Kidney capillary endothelial cell (primary cell): ENCODE measurements around the gene S100A12.

ENCODE experiments used
- DNase-seq: peaks from one replicate; pipeline ENCODE4 v3.0.0-alpha.2; 2018; ENCODE audit warnings: low spot score

S100A12 gene

DNA sequence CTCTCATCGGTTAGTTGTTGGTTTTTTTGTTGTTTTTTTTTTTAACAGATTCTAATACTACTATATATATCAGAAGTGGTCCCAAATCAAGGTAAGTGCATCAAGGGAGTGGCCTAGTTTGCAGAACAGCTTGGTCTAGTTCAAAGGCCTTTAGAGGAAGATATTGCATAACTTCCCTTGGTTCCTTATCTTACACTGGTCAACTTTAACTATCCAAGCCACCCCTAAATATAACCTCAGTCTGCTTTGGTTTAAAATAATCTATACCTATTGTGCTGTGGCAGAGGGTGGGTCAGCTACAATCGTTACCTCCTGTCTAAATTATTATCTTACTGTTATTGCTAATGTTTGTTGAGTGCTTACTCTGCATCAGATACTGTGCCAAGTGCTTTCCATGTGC, 6.9 kb downstream of the S100A12 start:
- DNase-seq, result no peak

DNA sequence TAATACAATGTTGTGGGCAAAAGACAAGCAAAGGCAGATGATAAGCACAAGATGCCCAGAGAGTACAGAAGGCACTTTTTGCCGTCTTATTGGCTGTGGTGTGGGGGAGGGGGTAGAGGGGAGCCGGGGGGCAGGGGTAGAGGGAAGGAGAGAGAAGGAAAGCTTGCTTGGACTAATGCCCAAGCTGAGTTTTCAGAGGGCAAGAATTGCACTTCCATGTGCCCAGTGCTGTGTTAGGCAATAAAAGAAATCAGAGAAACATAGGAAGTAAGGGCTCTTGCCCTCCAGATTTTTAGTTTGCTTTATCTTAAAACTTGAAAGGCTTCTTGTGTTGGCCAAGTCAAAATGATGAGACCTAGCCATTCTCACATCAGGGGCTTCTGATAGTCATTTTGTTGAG, 8.3 kb downstream of the S100A12 start:
- DNase-seq, result no peak

DNA sequence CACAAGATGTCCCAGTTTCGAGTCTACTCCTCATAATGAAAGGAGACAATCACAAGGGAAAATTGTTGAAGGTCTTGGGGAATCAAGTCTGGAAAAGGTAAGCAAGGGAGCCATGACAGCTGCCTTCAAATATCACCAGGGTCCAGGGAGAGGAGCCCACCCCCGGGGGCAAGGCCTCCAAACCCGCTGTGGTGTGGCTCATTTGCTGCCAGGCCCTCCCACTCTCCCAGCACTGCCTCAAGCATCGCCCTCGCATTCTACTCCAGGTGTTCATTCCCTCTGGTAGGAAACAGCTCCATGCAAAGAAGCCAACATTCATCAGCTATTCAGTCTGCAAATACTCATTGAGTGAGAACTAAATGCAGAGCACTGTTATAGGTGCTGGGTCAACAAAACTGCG, 9.2 kb downstream of the S100A12 start:
- no peak for DNase-seq

DNA sequence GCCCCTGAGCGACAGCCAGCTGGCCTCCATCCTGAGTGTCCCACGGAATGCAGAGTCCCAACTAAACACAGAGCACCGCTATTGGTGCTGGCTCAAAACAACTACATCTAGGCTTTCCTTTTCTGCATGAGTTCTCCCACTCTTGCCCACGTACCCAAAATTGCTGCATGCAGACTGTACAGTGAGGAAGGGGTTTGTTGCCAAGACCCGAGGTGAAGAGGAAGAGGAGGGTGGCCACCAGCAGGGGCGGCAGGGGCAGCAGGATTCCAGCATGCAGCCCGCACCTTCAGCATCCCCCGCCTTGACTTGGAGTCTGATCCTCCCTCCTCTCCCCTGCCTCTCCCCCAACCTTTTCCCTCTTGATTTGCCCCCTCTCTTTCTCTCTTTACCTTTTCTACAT, 9.7 kb downstream of the S100A12 start:
- DNase-seq, result no peak

DNA sequence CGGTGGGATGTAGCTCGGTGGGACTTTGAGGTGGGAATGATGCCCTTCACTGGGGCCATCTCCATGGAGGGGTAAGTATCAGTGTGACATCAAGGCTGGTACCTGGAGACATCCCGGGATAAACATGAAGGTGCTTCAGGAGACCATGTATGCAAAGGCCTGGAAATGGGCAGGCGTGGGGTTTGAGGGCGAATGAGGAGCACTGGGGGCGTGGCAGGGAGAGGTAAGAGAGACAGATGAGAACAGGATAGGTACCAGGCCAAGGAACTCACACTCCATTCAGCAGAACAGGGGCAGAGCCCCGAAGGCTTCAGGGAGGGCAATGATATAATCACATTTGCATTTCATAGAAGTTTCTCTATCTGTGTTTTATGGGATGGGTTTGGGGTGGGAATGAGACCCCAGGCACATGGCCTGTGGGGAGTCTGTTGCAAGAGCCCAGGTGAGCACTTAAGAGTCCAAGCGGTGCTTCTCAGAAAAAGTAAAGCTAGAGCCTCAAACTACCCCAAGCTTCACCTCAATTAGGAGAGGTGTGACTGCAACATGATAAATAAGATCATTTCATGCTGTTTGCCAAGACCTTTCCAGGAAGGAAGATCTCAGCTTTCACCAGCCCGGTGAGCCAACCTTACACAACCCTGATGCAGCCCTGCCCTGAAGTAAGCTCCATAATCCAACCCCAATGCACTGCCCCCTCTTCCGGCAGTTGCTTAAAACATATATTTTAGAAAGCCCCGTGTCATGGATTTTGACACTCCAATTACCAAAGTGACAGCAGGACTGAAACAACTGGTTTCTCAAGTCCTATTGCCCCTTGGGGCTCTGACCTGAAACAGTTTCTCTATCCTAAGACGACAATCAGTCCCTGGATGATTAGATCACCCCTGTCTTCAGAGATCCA, 10.4 kb downstream of the S100A12 start:
- DNase-seq, result no peak

DNA sequence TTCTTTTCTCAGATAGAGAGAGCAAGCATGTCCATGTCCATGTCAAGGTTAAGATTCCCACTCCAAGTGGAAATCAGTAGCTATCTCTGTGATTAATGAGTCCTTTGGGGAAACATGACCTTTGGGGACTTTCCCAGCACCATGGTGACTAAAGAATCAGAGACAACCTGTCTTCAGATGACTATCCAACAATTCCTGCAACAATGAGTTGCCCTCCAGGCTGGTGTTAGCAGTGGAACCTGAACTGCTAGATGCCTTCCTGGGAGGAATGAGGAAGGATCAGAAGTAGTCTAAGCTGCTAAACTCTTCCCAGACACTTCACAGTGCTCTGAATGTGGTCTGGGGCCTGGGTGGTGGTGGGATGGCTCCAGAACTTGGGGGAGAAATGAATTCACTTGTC, 11.3 kb downstream of the S100A12 start:
- DNase-seq, result no peak

DNA sequence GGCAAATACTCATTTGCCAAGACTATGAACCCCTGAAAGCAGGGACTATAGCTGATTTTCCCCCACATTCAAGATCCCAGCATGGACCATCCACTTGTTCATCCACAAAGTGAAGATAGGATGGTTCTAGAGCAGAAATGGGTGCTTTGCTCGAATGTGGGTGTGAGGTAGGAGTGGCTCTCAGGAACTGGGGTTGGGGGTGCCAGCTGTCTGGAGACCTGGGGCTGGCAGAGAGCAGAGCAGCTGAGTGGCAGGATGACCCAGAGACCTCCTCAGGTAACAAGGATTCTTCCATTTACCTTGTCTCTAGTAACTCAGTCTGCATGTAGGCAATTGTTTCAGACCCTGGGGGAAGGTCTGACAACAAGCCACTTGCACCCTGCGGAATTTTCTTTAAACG, 11.8 kb downstream of the S100A12 start:
- no peak for DNase-seq

DNA sequence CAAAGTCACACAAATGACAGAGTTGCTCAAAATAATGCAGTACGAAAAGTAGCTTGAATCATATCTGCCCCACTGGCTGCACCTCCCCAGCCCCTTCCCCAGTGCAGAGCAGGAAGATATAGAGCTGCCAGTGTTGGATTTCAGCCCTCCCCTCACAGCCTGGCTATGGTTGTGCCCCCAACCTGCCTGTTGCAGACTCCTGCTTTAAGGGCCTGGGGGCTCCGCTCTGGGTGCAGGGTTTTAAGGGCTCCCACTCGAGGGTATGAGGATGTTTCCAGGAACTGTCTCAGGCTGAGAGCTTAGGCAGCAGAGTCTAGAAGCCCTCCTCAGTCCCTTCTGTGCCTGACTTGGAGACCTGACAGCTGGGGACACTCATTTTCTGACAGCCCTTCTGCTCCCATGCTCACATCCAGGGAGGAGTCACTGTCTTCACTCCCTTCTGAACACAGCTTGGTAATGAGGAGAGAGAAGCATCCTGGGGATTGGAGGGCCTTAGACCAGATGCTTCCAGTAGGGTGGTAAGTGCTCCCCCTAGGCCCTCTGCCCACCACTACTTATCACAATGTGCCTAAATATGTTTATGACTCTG, 13.1 kb downstream of the S100A12 start:
- DNase-seq, result no peak

DNA sequence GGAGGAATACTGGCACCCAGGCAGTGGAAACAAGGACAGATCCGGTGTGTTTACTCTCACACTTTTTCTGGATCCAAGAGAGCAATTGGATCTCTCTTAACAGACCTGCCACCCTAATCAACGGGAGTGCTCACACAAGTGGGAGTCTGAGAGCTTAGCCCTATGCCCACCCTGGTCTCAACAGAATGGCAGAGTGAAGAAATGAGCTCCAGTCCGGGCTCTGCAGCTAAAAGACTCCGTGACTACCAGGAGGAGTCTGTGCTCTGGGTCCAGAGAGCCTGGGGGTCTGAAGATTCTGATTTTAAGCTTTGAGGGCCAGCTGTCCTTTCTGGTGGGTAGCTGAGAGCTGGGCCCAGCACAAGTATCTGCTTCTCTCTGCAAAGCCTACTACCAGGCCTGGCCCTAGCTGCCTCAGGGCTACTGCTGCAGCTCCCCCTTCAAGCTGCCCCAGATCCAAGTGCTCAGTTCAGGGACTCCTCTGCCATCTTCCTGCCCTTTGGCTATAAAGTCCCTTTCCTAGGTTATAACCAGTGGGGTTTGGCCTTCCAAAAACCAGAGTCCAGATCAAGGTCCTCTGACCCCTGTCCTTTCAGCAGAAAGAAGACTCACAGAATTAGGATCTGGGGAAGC, 13.8 kb downstream of the S100A12 start:
- no peak for DNase-seq

DNA sequence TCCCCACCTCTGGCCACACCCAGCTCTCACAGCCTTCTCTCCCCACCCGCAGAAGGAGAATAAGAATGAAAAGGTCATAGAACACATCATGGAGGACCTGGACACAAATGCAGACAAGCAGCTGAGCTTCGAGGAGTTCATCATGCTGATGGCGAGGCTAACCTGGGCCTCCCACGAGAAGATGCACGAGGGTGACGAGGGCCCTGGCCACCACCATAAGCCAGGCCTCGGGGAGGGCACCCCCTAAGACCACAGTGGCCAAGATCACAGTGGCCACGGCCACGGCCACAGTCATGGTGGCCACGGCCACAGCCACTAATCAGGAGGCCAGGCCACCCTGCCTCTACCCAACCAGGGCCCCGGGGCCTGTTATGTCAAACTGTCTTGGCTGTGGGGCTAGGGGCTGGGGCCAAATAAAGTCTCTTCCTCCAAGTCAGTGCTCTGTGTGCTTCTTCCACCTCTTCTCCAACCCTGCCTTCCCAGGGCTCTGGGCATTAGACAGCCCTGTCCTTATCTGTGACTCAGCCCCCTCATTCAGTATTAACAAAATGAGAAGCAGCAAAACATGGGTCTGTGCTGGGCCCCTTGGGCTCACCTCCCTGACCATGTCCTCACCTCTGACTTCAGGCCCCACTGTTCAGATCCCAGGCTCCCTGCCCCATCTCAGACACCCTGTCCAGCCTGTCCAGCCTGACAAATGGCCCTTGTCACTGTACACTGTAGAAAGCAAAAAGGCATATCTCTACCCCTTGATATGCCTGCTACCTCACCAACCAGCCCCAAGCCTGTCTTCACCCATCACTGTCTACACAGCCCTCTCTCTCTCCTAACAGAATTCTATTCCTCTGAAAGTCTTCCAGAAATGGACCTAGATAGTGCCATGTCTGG, 14.6 kb downstream of the S100A12 start:
- no peak for DNase-seq

DNA sequence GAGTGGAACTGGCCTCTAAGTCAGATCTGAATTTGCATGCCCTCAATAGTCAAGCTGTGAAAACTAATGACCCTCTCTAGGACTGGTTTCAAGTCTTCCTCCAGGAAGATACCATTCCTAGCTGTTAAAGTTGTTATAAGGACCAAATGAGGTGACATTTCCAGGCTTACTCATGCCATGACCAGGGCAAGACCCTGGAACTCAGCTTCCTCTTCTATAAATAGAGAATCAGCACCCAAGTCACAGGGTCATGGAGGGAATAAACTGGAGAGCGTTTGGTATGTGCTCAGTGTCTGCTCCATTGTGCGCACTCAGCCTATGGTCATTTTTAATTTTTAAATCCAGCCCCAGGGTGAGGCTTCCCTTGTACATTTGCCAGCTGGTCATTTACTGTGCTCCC, 15.2 kb downstream of the S100A12 start:
- DNase-seq, result no peak

DNA sequence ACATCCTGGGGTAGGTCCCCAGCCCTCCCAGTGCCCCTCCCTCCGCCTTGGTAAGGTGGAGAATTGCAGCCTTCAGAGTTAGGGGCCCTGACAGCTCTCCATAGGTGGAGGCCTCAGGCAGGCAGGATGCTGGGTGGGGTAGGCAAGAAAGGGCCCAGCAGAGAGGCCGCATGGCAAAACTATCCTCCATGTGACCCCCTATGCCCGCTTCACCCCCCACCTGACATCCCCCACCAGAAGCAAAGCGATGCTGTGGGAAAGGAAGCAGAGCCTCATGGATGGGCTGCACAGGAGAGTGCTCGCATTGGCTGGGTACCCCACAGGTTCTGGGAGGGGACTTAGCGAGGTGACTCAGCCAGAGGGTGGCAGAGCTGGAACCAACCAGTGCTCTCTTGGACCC, 16.2 kb downstream of the S100A12 start:
- no peak for DNase-seq

DNA sequence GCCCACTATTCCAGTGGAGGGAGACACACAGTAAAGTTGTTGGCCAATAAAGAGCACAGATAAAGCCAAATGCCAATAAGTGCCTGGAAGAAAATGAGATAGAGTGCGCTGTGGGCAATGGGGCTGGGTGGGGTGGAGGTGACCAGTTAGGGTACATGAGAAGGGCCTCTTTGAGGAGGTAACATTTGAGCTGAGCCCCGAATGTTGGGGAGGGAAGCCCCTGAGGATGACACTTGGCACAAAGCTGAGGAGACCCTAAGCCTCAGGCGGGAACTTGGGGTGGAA, 16.8 kb downstream of the S100A12 start:
- no peak for DNase-seq

DNA sequence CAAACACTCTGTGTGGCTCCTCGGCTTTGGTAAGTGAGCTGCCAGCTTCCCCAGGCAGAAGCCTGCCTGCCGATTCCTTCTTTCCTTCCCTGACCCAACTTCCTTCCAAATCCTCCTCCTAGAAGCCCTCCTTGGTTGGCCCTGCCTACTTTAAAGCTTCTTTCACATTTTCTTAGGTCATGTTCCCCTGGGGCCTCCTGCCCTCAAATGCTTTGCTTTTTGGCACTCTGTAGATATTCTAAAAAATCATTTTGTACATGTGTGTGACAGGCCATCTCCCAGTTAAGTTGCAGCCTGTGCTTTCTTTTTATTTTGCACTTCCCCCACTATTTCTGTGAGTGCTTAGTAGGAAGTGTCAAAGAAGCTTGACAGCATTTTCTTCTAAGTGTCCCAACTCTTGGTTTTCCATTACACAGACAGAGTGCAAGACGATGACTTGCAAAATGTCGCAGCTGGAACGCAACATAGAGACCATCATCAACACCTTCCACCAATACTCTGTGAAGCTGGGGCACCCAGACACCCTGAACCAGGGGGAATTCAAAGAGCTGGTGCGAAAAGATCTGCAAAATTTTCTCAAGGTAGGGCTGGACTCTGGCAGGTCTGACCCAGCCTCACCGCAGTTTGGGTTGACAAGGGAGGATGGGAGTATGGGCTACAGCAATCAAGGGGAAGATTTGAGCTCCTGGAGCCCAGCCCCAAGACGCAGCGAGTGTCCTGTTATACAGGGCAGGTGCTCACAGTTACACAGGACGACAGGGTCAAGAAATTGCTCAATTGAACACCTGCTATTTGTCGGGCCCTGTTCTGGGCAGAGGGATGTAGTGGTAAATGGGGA, 17.3 kb downstream of the S100A12 start, which contains the start of gene S100A9:
Gene S100A9, plus strand, starts transcription at position 2 of the 838 bp plus-strand sequence. Its CDS starts 430 bp downstream, at position 432.
- DNase-seq, result no peak

DNA sequence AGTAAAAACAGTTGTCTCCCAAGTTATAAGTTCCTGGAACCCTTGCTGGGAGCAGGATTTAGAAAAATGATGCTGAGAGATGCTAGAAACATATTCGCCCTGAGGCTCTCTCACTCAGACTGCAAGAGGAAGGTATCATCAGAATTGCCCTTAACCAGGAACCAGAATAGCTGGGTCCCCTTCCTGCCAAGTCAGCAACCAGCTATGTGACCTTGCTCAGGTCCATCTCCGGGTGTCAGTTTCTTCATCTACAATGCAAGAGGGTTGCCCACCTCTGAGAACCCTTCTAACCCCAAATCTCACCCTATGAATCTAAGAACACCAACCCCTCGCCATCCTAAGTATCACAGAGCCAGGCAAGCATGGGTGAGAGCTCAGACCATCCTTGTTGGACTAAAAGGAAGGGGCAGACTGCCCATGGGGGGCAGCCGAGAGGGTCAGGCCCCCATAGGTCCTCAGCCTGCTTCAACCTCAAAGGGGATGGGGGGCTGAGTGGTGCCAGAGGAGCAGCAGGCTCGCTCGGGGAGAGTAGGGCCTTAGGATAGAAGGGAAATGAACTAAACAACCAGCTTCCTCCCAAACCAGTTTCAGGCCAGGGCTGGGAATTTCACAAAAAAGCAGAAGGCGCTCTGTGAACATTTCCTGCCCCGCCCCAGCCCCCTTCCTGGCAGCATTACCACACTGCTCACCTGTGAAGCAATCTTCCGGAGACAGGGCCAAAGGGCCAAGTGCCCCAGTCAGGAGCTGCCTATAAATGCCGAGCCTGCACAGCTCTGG, 18.2 kb downstream of the S100A12 start:
- DNase-seq, result no peak

DNA sequence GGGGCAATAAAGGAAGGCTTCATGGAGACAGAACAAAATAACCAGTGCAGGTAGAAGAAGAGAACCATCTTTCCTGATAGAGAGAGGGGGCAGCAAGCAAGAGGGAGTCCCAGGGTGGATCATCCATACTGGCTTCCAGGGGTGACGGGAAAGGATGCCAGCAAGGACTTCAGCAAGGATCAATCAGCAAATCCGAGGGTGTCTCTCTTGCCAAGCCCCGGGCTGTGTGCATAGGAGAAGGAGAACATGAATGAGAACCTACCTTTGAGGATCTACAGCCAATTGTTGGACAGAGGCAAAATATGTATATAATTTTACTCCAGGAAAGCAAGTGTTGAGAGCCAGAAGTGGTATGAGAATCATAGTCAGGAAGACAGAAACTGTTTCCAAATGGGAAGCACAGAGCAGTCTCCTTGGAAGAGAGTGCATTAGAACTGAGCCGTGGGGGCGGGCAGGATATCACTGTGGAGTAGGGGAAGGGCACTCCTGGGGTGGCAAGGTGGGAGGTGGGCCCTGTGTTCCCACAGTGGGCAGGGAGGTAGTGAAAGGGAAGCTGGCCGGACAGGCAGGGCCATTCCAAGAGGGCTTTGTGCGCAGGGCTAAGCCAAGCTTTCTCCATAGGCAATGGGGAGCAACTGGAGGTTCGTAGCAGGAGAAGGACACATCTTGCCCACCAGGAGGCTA, 18.9 kb downstream of the S100A12 start:
- no peak for DNase-seq

DNA sequence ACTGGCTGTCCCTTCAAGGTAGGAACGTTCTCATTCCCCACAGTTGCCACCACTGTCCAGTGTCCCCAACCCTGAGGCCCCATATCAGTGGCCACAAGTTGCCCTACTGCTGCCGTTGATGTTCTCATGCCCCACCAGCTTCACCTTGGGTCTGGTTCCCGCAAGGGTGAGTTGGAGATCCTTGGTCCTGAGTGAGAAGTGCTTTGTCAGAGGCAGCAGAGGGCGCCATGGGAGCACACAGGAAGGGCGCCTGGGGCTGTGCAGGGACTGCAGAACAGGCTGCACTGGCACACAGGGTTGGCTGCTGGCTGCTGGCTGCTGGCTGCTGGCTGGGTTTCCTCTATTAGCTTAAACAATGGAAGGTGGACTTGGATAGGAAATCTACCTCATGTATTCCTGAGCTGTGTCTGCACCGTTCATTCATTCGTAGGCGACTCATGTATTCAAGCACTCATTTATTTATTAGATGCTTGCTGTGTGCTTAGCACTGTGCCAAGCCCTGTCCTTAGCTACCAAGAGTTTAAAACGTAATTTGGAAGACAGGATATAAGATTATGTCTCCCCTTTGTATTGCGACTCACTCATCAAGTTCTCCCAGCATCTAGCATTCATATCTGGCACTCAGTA, 19.9 kb downstream of the S100A12 start:
- peak; percentile 36 for DNase-seq

DNA sequence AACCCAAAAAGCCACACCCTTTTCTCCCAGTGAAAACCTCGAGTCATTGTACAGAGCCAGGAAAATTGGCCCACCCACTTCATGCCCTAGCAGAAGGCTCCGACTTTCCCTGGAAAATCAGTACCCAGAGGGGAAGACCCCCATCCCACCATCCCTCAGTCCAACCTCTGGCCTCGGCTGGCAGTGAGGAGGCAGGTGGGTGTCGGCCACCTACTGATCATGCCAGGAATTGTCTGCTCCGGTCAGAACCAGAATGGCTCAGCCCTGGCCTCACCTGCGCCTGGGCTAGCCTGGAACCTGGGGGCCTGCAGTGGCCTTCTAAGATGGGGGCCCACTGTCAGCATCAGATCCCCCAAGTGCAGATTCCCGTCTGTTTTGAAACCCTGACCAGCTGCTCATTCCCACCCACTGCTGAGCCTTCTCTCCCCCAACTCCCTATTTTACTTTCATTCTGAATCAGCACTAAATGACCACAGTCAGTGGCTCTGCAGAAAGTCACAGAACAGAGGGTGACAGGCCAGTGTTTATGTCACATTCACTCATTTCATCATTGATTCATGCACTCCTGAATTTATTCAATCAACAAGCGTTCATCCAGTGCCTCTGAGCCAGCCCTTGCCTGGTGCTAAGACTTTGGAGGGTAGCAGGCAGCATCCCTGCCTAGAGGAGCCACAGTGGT, 20.8 kb downstream of the S100A12 start:
- DNase-seq, result no peak
